WERI-Rb-1 (cell line): Measurements from ENCODE around the gene DNASE1L3.

Experiments used
- DNase-seq: peaks from one replicate; pipeline ENCODE4 v3.0.0-alpha.2; 2020
- H3K27ac ChIP-seq: fragments of 250-450 bp; sonication (Bioruptor Pico); 2 replicates; pipeline ENCODE4 v1.5.1; 2020; ENCODE audit warnings: mild to moderate bottlenecking, moderate library complexity
- H3K27me3 ChIP-seq: fragments of 250-450 bp; sonication (Bioruptor Pico); 2 replicates; pipeline ENCODE4 v1.5.1; 2021; ENCODE audit warnings: mild to moderate bottlenecking, low read depth, moderate library complexity; ENCODE audit not compliant: insufficient read depth, severe bottlenecking
- H3K36me3 ChIP-seq: fragments of 250-450 bp; sonication (Bioruptor Pico); 2 replicates; pipeline ENCODE4 v1.5.1; 2020; ENCODE audit warnings: mild to moderate bottlenecking, moderate library complexity
- H3K4me3 ChIP-seq: 2 replicates; pipeline ENCODE4 v1.5.1; 2011; ENCODE audit warnings: low read depth, mild to moderate bottlenecking, control low read depth, low read length
- H3K9me3 ChIP-seq: fragments of 250-450 bp; sonication (Bioruptor Pico); 2 replicates; pipeline ENCODE4 v1.5.1; 2021; ENCODE audit warnings: mild to moderate bottlenecking, moderate library complexity; ENCODE audit not compliant: severe bottlenecking
- TF ChIP-seq, protein P1 (sequence below): IDR thresholded peaks from 2 replicates; pipeline ENCODE4 v1.5.1; 2011; ENCODE audit warnings: low read depth, mild to moderate bottlenecking, control low read depth, inconsistent platforms, low read length

The DNASE1L3 gene

DNA sequence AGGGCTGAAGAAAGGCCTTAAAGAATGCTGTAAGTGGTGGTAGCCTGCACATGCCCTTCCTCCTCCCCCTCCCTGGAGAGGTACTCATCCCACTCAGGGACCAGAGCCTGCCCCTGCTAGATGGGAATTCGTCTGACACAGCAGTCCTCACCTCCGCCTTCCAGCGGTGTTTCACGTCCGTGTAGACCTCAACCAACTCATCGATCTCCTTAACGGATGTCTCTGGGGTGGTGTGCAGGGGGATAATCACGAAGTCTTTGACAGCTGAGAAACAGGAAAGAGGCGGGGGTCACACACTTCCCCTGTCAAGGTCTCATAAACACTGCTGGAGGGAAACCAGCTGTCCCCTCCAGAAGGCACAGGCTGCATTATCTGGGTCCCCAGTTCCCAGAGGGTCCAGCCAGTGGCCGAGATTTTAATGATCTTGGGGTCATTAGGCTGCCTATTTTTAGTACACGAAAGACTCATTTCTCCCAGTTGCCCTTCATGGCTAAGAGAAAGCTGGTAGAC is 9.9 kb downstream of the DNASE1L3 start:
- no peaks in the 10 kb centered on the region for H3K36me3 ChIP-seq
- DNase-seq, result no peak
- H3K27me3 ChIP-seq, result no peaks in the 10 kb centered on the region
- TF ChIP-seq, protein P1, sequence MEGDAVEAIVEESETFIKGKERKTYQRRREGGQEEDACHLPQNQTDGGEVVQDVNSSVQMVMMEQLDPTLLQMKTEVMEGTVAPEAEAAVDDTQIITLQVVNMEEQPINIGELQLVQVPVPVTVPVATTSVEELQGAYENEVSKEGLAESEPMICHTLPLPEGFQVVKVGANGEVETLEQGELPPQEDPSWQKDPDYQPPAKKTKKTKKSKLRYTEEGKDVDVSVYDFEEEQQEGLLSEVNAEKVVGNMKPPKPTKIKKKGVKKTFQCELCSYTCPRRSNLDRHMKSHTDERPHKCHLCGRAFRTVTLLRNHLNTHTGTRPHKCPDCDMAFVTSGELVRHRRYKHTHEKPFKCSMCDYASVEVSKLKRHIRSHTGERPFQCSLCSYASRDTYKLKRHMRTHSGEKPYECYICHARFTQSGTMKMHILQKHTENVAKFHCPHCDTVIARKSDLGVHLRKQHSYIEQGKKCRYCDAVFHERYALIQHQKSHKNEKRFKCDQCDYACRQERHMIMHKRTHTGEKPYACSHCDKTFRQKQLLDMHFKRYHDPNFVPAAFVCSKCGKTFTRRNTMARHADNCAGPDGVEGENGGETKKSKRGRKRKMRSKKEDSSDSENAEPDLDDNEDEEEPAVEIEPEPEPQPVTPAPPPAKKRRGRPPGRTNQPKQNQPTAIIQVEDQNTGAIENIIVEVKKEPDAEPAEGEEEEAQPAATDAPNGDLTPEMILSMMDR, result no peak
- no peak overlapping the region for H3K4me3 ChIP-seq
- no peak overlapping the region for H3K27ac ChIP-seq
- peaks cover 3% of the 10 kb centered on the region for H3K9me3 ChIP-seq

DNA sequence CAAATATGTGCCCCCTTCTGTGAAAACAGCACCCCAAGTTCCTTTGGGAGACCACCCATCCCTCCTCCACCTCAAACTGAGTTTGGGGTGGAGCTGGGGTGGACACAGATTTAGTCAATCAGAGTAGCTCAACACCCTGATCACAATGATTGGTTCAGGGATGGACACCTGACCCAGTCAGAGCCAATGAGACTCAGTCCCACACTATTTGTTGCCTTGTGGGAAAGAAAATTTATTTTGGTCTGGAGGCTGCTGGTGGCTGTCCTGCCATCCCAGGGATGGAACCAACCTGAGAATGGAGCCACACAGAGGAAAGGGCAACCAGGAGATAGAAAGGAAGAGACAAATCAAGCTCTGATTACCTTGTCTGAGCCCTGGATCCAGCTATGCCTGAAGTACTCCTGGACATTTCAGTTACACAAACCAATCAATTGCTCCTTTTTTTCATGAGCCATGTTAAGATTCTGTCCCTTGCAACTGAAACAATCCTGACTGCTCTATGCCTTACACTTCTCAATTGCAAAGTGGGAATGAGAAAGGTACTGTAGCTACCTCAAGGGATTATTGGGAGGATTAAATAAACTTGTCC is 10.6 kb downstream of the DNASE1L3 start:
- TF ChIP-seq, protein P1, result no peak
- H3K9me3 ChIP-seq, result peaks cover 3% of the 10 kb centered on the region

DNA sequence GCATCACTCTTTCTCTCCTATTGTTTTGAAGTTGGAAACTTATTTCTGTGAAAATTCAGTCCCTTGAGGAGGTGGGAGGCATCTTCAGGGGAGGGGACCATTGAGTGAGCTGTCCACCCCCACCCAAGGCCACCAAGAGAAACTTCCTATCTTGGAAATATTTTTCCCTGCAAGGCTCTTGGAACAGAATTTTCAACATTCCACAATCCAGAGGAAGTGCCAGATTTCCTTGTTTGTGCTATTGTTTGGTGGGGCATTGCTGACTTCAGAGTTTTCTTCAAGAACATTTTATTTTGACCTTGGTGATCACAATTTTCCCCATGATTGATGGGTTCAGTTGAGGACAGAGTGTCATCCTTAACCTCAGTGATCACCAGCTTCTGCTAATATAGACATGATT is 12.0 kb downstream of the DNASE1L3 start:
- TF ChIP-seq, protein P1, result no peak

More for the DNA sequence above, 10.6 kb downstream of the DNASE1L3 start:
- Histone ChIP-seq H3K27me3 (no peaks in the 10 kb centered on the region), H3K4me3 (no peak overlapping the region), H3K27ac (no peak overlapping the region), H3K36me3 (no peaks in the 10 kb centered on the region)
- DNase-seq, result no peak

DNA sequence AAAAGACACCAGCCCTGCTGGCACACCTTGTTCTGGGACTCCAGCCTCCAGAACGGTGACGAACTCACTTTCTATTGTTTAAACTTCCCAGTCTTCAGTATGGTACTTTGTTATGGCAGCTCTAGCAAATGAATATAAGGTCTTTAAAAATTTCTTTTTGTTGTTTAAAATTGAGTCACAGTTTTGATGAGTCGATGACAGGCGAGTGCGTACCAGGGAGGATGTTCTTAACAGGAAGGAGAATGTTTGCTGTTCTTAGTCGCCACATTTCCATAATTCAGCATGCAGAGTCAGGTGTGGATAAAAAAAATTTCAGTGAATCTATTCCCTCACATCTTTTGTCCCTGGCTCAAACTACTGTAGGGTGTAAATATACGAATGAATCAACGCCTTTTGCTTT is 12.4 kb downstream of the DNASE1L3 start:
- Histone ChIP-seq H3K36me3 (no peaks in the 10 kb centered on the region), H3K4me3 (no peak overlapping the region), H3K9me3 (peaks cover 3% of the 10 kb centered on the region), H3K27me3 (no peaks in the 10 kb centered on the region), H3K27ac (no peak overlapping the region)
- no peak for DNase-seq
- TF ChIP-seq, protein P1, result no peak

More for the DNA sequence above, 12.0 kb downstream of the DNASE1L3 start:
- H3K4me3 ChIP-seq, result no peak overlapping the region
- no peaks in the 10 kb centered on the region for H3K27me3 ChIP-seq
- peaks cover 3% of the 10 kb centered on the region for H3K9me3 ChIP-seq
- H3K36me3 ChIP-seq, result no peaks in the 10 kb centered on the region
- no peak for DNase-seq
- no peak overlapping the region for H3K27ac ChIP-seq

DNA sequence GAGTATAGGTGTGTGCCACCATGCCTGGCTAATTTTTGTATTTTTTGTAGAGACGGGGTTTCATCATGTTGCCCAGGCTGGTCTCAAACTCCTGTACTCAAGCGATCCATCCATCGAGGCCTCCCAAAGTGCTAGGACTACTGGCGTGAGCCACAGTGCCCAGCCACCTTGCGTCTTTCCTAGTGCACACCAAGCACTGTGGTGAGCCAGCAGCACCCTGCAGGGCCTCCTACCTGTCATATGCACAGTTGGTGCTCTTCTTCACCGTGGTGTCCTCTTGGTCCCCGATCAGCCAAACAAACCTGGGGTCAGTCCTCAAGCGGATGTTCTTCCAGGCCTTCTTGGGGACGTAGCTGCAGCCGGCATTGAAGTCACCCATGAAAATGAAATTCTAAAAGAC is 13.2 kb downstream of the DNASE1L3 start:
- H3K27ac ChIP-seq, result no peak overlapping the region

More for the DNA sequence above, 13.2 kb downstream of the DNASE1L3 start:
- no peak overlapping the region for H3K4me3 ChIP-seq
- DNase-seq, result no peak
- peaks cover 3% of the 10 kb centered on the region for H3K9me3 ChIP-seq
- H3K36me3 ChIP-seq, result no peaks in the 10 kb centered on the region
- H3K27me3 ChIP-seq, result no peaks in the 10 kb centered on the region
- TF ChIP-seq, protein P1, result no peak
